ENCODE measurements around the gene MYRF.

The MYRF gene

DNA sequence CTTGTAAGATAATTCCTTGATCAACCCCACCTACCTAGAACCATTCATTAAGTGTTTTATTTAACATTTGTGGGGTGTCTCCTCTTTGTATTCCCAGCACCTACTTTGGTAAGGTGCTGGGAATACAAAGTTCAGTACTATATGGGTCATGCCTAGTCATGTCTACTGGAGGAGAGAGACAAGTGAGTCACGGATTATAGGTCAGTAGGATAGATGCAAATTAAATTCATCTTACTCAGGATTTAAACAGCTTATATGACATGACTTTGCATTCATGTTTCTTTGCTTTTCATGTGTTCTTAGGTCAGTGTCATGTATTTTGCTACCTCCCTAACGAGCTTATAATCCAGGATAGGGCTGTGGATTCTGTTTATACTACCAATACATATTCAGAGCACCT lies 67.7 kb downstream of the MYRF start:
- no peak for DNase-seq (ENCODE audit: low read depth)

DNA sequence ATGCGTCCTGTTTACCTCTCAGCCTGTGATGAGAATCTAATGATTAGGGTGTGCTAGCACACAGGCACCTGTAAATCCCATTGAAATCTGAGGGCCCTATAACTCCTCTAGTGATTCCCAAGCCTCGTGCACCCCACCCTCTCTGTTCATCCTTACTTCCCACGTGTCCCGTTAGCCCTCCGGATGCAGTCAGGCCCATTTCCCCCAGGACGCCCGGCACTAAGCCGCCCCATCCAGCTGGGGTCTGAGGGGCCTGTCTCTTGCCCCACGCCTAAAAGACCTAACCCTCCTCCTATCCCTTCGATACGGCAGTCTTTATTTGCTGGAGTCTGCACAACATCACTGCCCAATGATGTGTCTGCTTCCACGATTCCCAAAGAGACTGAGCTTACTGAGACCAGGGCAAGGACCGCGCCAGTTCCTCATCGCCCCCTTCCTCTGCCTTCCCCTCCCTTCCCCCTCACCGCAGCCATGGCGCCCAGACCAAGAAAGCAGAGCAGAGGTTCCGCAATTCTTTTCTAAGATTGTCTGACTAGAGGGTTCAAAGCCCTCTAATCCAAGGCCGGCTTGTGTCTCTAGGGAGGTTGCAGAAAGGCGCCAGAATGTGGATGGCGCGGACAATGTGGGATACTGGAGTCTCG lies 74.6 kb downstream of the MYRF start:
- DNase-seq (ENCODE audit: low read depth) = no peak

DNA sequence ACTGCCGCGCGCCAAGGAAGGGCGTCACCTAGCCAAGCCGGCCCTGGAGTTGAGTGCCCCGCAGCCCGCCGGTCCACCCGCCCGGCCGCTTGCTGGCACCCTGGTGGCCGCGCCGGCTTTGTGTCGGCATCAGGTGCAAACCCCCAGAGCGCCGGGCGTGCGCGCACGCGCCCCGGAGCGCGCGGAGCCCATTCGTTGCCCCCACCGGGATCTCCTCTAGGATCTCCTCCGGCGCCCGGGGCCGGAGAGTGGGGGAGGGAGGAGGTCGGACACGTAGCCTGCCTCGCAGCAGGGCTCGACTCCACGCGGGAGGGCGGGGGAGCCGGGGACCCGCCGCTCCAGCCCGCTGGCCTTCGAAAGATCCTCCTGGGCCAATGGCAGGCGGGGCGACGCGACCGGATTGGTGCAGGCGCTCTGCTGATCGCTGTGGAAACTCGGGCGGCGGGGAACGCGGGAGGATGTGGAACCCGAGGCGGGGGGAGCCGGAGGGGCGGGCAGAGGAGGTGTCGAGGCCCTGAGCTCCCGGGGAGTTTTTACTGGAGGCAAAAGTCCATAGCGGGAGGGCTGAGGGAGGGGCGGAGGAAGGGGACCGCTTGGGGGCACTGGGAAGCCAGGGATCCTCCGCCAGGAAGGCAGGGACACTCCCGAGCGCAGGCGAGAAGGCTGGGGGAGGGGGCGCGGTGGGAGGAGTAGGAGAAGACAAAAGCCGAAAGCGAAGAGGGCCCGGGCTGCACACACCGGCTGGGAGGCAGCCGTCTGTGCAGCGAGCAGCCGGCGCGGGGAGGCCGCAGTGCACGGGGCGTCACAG lies 75.3 kb downstream of the MYRF start, which contains the start of gene FADS2:
Gene FADS2 (plus strand): TSS at position 730 of the 808 bp plus-strand sequence. CDS start 91 bp downstream, outside the sequence.
- DNase-seq (ENCODE audit: low read depth) = peak; percentile 41

DNA sequence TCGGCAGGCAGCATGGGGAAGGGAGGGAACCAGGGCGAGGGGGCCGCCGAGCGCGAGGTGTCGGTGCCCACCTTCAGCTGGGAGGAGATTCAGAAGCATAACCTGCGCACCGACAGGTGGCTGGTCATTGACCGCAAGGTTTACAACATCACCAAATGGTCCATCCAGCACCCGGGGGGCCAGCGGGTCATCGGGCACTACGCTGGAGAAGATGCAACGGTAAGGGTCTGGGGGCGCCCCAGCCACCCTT lies 75.9 kb downstream of the MYRF start:
- no peak for DNase-seq (ENCODE audit: low read depth)

DNA sequence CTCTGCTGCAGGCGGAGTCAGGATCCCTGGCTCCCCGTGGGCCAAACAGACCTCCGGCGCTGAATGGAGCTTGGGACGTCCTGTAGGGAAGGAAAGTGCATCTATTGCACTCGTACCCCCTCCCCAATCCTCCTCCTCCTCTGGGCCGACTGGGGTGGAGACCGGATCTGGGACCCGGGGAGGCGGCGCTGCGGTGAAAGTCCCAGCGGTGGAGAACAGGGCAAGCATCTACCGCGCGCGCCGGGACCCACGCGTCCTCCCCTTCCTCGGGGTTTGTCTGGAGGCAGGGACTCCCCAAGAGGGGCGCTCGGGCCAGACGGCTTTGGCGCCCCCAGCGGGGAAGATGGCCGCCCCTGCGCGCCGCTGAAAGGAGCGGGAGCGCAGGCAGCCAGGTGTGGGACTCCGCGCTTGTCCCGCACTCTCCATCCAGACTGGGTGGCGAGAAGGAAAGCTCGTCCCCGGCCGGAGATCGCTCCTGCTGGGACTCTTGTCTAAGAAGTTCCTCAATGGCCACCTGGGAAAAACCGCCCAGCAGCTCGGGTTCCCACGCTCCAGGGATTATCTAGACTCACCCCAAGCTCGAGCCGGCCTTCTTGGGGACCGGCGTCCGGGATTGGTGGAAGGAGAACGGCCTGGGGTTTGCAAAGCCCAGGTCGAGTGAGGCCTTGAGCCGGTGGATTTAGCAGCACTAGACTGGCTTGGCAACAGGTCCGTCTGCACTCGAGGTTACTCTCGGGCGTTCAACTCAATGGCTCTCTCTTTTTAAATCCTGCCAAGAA lies 76.4 kb downstream of the MYRF start:
- peak; percentile 10 for DNase-seq (ENCODE audit: low read depth)

DNA sequence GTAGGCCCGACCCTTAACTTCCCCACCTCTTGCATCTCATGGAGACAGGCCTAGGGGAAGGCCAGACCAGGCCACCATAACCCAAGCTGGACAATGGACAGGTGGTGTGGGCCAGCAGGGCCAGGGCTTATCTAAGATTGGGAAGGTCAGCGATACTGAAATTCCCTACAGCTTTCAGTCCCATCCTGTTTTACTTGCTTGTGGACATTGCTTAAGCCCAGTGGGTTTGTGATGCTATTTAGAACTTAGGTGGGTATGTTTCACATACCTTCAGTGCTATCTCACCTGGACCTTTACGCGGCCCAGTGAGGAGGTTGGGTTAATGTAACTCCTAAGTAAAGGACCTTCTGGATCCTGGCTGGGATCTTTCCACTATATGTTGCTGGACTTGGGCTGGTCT lies 77.4 kb downstream of the MYRF start:
- DNase-seq (ENCODE audit: low read depth) = no peak

DNA sequence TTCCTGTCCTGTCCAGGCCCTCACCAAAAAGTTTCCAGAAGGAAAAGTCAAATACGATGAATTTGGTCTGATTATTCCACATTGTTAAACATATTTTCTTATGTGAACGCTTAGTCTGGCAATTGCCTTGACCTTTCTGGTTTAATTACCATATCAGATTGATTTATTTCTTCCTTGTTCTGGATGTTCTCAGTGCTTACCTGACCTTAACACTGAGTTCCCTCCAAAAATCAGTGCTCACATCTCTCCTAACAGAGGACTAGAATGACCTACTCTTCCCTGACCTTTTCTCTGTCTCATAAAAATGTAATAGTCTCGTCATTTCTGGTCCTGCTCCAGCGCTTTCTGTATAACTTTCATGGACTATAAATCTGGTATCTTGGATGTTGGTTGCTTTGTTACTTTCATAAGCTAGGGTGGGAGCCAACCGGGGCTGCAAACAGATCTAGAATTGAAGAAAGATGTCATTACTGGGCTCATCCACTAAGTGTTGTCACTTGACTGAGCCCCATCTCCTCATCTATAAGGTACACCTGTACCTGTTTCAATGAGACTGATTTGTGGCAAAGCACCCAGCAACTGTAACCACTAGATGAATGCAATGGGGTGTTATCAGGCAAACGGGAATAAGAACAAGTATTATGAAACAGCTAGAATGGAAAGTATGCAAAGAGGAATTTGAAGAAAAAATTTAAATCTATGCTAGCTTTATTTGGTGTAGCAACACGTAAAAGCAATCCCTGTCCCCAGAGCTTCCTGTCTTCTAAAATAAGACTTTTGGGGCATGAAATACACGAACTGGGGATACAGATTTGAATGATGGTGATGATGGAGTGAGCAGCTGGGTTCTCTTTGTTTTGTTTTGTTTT lies 78.0 kb downstream of the MYRF start:
- no peak for DNase-seq (ENCODE audit: low read depth)

DNA sequence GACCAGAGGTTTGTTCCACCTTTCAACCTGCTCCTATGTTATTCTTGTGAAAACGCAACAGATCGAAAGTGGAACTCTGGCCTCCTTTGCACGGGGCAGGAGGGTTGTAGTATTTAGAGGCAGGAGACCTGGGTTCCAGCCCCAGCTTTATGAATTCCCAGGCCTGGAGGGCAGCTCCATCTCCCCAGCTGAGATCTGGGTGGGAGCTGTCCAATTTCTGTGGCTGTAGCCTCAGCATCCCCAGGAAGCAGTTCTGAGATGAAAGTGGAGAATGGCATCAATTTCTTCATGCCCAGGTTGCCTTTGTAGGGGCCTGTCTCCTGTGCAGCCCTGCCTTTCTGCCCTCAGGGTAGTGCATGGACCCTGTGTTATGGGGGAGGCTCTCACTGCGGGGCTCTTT lies 79.8 kb downstream of the MYRF start:
- DNase-seq (ENCODE audit: low read depth) = no peak

DNA sequence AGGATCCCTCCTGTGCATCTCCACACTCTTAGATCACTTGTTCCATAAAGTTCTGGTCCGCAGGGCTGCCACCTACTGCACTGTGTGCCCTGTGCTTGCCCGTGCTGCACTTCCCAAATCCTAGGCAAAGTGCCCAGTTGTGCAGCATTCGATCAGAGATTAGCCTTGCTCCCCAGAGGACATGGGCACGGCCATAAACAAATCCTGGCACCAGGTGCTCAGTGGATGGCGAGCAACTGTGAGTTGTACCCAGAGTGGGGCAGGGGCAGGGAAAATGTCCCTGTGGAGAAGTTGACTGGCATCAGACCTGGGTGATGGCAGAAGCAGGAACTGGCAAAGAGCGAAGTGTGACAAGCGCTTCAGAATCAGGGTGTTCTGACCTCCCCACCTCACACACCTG lies 80.3 kb downstream of the MYRF start:
- DNase-seq (ENCODE audit: low read depth) = no peak

DNA sequence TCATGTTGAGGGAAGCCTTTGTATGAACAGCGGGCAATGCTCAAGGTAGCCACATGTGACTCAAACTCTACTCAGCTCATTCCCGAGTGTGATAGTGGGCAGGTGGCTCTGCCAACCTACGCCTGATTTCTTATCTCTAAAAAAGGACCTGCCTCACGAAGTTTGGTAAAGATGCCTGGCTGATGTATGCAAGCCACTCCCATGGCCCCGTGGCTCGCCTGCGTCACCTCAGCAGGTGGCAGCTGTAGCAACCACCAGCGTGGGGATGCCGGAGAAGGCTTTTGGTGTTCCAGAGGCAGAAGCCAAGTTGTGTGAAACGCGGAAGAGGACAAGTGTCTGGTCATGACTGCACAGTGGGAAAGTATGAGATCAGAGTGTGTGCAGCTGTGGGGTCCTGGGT lies 81.0 kb downstream of the MYRF start:
- DNase-seq (ENCODE audit: low read depth) = no peak

DNA sequence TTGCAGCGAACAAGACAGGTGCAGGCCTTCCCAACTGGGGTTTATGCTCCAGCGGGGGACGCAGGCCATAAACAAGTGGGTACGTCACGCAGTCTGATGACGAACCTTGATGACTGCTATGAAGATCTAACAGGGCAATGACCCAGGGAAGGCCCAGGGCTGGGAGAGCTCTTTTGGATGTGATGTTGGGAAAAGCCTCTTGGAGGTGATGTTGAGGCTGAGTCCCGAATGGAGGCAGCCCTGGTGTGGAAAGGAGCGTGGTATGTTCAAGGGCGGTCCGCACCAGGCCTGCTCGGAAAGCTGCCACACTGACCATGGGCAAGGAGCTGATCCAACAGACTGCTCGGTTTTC lies 81.5 kb downstream of the MYRF start:
- DNase-seq (ENCODE audit: low read depth) = no peak

DNA sequence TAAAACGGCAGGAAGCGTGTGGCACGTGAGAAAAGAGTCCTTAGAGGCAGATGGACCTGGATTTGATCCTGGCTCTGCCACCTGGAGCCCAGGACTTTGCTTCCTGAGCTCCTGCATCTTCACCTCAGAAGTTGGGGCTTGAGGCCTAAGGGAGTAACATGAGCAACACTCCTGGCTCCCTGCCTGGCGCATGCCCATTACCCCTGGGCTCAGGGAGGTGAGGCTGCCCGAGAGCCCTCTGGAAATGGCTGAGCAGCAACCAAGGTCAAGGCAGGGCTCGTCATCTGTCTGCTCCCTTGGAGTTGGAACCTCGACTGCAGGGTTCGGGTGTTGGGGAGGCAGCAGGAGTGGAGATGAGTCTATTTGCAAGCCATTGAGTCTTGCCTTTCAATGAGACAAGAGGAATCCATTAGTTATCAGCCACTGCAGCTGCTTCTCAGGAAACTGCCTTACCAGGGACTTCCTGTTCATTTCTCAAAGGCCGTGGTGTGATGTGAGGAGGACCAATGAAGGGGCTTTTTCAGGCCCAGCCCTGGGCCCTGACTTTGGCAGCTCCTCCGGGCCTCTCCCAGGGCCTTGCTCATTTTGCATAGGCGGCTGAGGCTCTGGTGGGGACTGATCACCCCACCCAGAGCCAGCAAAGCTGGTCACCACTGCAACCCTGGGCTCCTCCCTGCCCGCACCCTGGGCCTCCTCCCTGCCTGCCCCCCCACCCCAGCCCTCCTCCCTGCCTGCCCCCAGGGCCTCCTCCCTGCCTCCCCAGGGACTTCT lies 82.0 kb downstream of the MYRF start:
- no peak for DNase-seq (ENCODE audit: low read depth)

DNA sequence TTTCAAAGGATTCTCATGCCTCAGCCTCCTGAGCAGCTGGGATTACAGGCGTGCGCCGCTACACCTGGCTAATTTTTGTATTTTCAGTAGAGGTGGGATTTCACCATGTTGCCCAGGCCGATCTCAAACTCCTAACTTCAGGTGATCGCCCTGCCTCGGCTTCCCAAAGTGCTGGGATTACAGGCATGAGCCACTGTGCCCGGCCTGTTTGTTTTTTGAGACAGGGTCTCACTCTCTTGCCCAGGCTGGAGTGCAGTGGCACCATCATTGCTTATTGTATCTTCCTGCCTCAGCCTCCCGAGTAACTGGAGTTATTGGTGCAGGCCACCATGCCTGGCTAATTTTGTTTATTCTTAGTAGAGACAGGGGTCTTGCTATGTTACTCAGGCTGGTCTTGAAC lies 83.8 kb downstream of the MYRF start:
- DNase-seq (ENCODE audit: low read depth) = no peak

DNA sequence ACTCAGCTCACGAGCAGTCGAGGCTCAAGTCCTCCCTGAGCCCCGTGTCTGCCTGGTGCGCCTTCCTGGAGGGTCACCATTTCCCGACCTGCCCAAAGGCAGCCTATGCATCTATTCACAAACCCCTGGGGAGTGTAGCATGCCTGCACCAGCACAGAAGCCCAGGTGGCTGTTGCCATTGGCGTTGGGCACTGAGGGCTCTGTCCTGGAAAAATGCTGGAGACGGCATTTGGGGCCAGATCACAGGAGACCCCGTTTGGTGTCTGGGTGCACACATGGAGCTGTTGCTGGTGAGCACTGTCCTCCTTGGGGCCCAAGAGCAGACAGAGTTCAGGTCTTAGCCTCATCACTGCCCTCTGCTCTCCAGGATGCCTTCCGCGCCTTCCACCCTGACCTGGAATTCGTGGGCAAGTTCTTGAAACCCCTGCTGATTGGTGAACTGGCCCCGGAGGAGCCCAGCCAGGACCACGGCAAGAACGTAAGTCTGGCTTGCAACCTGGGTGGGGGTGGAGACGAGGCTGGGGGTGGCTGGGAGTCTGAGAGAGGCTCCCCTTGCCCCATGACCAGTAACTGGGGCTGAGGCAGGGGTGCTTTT lies 85.1 kb downstream of the MYRF start:
- no peak for DNase-seq (ENCODE audit: low read depth)

All from activated T-helper 9 cell treated with anti-CD3 and anti-CD28 coated beads, Interleukin-2, amount 50 U/mL, for 16 hours (primary cell).